HS-27A (cell line): ENCODE results near the gene MS4A15.
"Not testable (repeated sequence)": the region's sequence is repeated elsewhere in the genome, so short reads cannot be mapped to it uniquely, and the experiment has no call there.

Experiments used
- DNase-seq: peaks from one replicate; pipeline ENCODE4 v3.0.0-alpha.2; 2012; ENCODE audit warnings: low read depth, missing footprints

Gene MS4A15

DNA sequence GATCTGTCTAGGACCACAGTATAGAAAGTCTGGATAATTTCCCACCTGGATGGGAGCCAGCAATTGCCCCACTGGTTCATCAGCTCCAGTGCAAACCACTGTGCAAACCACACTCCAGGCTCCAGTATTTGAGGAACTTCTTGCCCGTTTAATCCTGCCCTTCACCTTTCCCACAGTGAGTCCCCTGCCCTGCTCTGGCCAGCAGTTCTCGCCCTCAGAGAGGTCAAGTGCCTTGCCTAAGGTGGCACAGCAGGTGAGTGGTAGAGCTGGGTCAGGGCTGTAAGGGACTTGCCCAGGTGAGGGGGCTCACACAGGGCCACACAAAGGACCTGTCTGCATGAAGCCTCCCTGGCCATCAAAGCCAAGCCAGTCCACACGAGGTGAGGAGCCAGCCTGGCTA lies 52.6 kb downstream of the MS4A15 start:
- no peak for DNase-seq

DNA sequence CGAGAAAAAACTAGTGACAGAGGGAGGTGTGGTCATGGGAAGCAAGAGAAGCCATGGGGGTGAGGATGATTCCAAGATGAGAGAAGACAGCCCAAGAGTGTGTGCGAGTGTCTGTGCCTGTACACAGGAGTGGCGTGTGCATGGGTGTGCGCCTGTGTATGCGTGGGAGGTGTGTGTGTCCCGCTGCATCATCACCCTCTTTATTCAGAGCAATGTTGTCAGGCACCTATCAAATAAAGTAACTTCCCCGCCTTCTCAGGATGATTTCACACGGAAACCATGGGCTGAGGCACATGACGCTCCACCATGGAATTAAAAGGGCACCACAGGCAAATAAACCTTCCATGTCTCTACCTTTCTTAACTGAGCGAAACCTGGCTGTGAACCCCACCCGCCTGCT lies 53.0 kb downstream of the MS4A15 start:
- no peak for DNase-seq

DNA sequence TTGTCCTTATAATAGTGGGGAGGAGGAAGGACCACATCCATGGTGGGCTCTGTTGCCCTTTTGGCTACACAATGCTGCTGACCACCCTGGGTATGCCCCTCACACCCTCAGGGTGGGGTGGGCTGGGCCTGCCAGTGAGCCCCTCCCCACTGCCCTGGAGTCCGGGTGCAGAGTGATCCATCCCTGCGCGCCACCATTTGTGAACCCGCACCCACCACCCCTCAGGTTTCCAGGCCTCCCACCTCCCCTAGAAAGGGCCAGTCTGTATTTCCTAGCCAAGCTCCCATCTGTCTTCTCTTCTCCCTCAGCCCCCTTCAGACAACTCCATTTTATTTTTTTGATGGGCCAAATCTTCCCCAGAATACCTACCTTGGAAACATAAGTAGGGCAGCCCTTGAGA lies 53.5 kb downstream of the MS4A15 start:
- no peak for DNase-seq

DNA sequence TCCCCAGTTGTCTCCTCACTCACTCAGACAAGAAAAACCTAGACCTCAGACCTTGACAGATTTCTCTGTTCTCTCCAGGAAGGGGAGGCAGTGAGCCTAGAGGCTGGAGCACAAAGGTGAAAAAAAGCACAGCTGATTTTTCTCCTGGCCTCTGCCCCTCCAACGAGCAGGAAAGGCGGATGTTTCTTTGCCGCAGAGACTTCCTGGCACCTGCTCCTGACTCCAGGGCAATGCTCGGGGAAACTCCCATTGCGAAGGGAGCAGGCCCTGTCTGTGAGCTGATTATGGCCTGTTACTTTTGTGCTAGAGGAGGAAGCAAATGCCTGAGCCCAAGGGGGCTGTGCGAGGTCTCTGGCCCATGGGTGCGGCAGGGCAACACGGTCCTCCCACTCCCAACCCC lies 53.9 kb downstream of the MS4A15 start:
- DNase-seq: no peak

DNA sequence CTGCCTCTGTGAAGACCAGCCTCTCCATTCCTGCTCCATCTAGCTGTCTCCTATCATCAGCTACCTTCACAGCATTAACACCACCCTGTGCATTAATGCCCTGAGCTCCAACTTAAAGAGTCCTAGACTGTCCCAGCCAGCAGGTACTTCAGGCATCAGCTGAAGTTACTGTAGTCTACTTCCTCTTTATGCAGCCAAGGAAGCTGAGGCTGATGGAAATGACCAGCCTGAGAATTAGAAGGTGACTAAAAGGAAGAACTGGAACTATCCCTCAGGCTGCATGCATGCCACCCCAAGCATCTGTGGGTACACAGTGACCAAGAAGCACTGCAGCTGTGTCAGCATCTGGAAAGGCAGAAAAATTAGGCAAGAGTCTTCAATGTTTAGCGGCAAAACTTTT lies 56.7 kb downstream of the MS4A15 start:
- DNase-seq: no peak

DNA sequence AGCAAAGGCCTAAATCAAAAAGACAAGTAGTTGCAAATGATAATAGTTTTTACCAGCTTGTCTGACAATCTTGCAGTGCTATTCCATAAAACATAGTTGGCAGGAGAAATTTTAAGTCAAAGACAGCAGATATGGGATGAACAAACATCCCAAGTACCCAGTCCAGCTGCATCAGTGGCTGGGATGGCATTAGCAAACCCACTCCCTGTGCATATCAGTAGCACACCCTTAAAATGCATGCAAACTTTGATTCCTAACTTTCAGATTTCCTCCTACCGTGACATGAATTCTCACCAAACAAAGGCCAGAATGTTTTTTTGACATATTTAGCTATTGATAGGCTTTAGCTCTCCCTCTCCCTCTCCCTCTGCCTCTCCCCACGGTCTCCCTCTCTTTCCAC lies 57.4 kb downstream of the MS4A15 start:
- no peak for DNase-seq

DNA sequence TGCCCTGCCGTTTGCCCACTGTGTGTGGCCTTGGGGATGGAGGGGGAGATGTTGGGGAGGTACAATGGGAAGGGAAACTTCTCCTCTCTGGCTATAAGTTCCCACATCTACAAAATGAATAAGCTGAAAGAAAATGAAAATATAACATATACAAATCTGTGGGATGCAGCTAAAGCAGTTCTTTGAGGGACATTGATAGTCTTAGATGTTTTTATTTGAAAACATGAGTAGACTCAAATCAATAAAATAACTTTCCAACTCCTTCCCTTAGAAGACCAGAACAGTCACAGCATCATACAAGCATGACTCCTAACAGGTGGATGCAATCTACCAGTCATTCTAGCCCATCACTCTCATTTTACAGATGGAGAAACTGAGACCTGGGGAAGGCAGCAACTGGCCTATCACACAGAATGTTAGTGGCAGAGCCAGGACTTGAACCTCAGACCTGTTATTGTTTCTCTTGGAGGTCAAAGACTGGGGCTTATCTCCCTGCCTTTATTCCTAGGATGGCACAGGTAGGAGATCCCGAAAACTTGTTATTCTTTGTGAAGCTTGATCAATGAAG lies 60.0 kb downstream of the MS4A15 start:
- DNase-seq: no peak

DNA sequence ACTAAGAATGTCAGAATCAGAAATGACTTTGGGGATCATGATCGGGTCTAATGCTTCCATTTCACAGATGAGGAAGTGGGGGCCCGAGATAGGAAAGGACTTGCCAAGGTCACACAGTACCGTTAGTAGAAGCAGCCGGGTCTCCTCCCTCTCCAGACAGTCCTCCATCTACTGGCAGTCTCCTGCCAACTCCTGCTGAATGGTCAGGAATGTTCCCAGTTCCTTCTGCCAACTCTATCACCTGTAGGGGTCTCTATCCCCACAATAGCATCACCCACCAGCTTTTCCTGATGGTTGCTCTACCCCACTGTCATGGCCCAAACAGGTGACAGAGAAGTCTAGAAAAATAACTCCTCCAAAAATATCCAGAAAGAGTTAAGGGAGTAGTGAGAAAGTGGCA lies 61.4 kb downstream of the MS4A15 start:
- DNase-seq: no peak

DNA sequence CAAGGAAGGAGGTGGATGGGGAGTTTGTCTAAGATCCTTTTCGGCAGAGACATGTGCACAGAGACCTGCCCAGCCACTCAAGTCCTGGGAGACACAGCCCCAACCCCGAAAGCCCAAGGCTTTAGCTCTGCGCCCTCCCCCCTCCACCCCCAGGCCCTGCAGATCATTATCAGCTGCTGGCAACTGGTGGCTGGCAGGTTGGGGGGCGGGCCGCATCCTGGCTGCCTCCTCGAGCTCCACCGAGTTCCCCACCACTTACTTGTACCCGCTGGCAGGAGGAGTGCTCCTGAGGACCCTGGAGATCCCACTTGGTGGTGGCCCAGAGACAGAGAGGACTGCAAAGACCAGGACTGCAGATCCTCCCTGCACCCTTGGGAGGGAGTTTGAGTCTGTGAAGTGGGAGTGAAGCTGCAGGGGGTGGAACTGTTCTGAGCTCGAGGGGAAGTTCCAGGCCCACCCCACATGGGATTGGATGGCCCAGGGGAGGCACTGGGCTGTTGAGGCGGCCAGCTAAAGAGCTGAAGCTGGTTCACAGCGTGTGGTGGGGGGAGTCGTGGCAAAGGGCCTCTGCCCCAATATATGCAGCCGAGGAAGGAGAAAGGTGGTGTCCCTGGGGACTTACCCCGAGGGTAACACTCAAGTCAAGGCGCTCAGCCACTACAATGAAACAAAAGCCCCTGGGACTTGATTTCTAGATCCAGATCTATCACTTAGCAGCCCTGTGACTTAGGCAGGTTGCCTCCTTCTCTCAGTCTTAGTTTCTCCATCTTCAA lies 65.3 kb downstream of the MS4A15 start:
- DNase-seq: no peak

DNA sequence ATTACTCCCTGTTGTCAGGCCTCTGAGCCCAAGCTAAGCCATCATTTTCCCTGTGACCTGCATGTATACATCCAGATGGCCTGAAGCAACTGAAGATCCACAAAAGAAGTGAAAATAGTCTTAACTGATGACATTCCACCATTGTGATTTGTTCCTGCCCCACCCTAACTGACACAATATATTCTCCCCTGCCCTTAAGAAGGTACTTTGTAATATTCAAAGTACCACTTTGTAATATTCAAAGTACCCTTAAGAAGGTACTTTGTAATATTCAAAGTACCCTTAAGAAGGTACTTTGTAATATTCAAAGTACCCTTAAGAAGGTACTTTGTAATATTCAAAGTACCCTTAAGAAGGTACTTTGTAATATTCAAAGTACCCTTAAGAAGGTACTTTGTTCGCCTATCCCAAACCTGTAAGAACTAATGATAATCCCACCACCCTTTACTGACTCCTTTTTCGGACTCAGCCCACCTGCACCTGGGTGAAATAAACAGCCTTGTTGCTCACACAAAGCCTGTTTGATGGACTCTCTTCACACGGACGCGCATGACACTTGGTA lies 67.2 kb downstream of the MS4A15 start:
- not testable (repeated sequence) for DNase-seq

DNA sequence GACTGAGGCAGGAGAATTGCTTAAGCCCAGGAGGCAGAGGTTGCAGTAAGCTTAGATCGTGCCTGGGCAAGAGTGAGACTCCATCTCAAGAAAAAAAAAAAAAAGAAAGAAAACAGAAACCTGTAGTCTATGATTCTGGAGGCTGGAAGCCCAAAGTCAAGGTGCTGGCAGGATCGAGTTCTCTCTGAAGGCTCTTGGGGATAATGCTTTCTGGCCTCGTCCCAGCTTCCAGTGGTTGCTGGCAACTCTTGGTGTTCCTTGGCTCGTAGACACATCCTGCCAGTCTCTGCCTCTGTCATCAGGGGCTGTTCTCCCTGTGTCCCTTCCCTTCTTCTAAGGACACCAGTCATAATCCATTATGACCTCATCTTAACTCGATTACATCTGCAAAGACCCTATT lies 68.5 kb downstream of the MS4A15 start:
- no peak for DNase-seq

DNA sequence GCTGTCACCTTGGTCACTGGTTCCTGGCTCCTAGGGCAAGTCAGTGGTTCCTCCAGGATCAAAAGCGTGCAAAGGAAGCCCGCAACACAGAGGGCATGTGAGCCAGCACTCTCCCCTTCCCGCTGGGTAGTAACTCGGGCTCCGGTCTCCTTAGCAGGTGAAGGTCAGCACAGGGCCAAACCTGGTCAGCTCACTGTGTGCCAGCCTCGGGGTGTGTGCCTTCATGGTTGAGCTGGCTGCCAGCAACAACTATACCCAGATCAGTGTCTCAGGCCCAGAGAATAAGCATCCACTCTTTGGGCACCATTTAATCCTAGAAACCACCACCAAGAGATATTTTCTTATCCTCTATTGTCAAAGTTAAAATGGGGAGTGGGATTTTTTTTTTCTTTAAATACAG lies 69.1 kb downstream of the MS4A15 start:
- DNase-seq: no peak
